Stimulated activated CD4-positive, alpha-beta T cell treated with anti-CD3 and anti-CD28 coated beads, Interleukin-12 subunit alpha, Interleukin-12 subunit beta, amount 100 ng/mL, for 24 hours (primary cell): Measurements from ENCODE around the gene RAD17.
"Not testable (repeated sequence)": the region's sequence is repeated elsewhere in the genome, so short reads cannot be mapped to it uniquely, and the experiment has no call there.

ENCODE experiments used
- DNase-seq, 2 experiments: peaks; one replicate each; pipeline ENCODE4 v3.0.0-alpha.2; 2020; ENCODE audit warnings: low read depth in 2 of 2

RAD17 gene

GRCh38 chr5:69378376-69378775 lies 8.8 kb downstream of the RAD17 start:
- no peak for DNase-seq

- DNase-seq: no peak
Observed at GRCh38 chr5:69404659-69405330, 35.2 kb downstream of the RAD17 start.

GRCh38 chr5:69414885-69415583 lies 45.4 kb downstream of the RAD17 start, which contains the start of gene MARVELD2:
TSS of gene MARVELD2 (plus strand) at chr5:69415116. CDS start at chr5:69419386, 4,270 bp downstream.
- peak; percentile 13 to 45 for DNase-seq

- DNase-seq: no peak
Observed at GRCh38 chr5:69415584-69415958, 46.0 kb downstream of the RAD17 start.

GRCh38 chr5:69416180-69416579 lies 46.6 kb downstream of the RAD17 start:
- no peak for DNase-seq

GRCh38 chr5:69416699-69417098 lies 47.1 kb downstream of the RAD17 start:
- DNase-seq: no peak

- no peak for DNase-seq
Observed at GRCh38 chr5:69418554-69418953, 48.9 kb downstream of the RAD17 start.

GRCh38 chr5:69431424-69432303 lies 62.0 kb downstream of the RAD17 start:
- DNase-seq: no peak

GRCh38 chr5:69432412-69433206 lies 63.0 kb downstream of the RAD17 start:
- DNase-seq: no peak

- not testable (repeated sequence) for DNase-seq
Observed at GRCh38 chr5:69435276-69435884, 65.8 kb downstream of the RAD17 start.

- no peak for DNase-seq
Observed at GRCh38 chr5:69444127-69444754, 74.6 kb downstream of the RAD17 start.

GRCh38 chr5:69449511-69449910 lies 79.9 kb downstream of the RAD17 start:
- DNase-seq: no peak

GRCh38 chr5:69450116-69450515 lies 80.5 kb downstream of the RAD17 start:
- no peak for DNase-seq

- not testable (repeated sequence) for DNase-seq
Observed at GRCh38 chr5:69450527-69450926, 80.9 kb downstream of the RAD17 start.

- no peak for DNase-seq
Observed at GRCh38 chr5:69451941-69452647, 82.5 kb downstream of the RAD17 start.

GRCh38 chr5:69453487-69453886 lies 83.9 kb downstream of the RAD17 start:
- DNase-seq: not testable (repeated sequence)

GRCh38 chr5:69454460-69455249 lies 85.0 kb downstream of the RAD17 start:
- DNase-seq: no peak

GRCh38 chr5:69455428-69455988 lies 85.9 kb downstream of the RAD17 start:
- DNase-seq: not testable (repeated sequence)

GRCh38 chr5:69462170-69462569 lies 92.6 kb downstream of the RAD17 start:
- no peak for DNase-seq
